ENCODE measurements around the gene PSD. TPM values are rescaled to one million over a fixed set of nuclear protein-coding genes. Genes with fewer than 3 reads are reported as not detected.

Gene PSD
- total RNA-seq, 1 donor from 2014 or later, result 1.4 TPM

DNA sequence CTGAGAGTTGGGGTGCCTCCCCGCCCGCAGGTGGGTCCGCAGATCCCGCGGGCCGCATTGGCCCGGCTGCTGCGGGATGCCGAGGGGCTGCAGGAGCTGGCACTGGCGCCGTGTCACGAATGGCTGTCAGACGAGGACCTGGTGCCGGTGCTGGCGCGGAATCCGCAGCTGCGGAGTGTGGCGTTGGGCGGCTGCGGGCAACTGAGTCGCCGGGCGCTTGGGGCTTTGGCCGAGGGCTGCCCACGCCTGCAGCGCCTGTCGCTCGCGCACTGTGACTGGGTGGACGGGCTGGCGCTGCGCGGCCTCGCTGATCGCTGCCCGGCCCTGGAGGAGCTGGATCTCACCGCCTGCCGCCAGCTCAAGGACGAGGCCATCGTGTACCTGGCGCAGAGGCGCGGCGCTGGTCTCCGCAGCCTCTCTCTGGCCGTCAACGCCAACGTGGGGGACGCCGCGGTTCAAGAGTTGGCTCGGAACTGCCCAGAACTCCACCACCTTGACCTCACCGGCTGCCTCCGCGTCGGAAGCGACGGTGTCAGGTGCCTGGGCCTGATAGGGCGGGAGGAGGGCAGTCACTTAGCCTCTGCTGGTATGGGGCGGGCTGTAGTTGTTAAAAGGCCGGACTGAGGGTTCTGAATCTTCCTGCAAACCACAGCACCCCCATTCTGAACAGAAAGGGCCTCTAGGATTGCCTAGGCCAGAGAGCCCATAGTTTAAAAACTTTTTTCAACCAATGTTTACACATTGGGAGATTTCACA, 3.4 kb upstream of the PSD start:
- intact Hi-C loops (cut with micrococcal nuclease), result loop anchor here (1.0 to 5.0 kb wide), 9 partner anchors 10 to 1700 kb away; partner anchors contain the start of genes ACTR1A, CUEDC2, NFKB2 and PPRC1

- intact Hi-C loops (cut with micrococcal nuclease), result loop anchor here (1.0 to 5.0 kb wide), 8 partner anchors 11 to 1701 kb away; partner anchors contain the start of genes ACTR1A, CUEDC2, NFKB2 and PPRC1
These were observed 2.8 kb upstream of the PSD start for GRCh38 chr10:102421507-102421756.

DNA sequence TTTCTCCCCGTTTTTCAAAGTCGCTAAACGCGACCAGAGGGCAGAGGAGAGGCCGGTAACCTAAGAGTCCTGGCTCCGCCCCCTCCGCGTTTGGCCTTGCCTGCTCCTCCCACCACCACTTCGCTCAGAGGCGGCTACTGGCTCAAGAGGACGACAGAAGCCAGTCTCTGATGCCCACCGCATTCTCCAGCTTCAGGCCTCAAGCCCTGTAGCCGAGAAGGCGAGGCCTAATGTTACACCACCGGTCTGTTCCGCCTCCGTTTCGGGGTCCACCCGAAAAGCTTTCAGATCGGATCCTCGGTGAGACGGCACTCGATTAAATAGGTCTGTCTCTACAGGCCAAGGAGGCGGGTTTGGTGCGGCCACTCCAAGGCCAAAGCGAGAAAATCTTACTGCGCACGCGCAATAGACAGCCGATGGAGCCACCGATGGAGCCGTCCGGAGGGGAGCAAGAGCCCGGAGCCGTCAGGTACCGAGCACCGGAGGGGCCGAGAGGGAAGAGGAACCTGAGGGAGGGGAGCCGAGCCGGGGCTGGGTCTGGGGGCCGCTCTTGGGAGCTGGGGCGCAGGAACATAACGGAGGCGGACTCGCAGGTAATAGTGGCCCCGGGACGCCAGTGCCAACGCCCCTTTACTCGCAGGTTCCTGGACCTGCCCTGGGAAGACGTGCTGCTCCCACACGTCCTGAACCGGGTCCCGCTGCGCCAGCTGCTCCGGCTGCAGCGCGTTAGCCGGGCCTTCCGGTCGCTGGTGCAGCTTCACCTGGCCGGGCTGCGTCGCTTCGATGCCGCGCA, 2.3 kb upstream of the PSD start, which contains the start of gene FBXL15:
FBXL15 (plus strand) TSS at position 123 of the 793 bp plus-strand sequence; CDS start at position 417, 294 bp downstream.
- intact Hi-C loops (cut with micrococcal nuclease), result loop anchor here (1.0 to 5.0 kb wide), 8 partner anchors 11 to 1701 kb away; partner anchors contain the start of genes ACTR1A, CUEDC2, NFKB2 and PPRC1

DNA sequence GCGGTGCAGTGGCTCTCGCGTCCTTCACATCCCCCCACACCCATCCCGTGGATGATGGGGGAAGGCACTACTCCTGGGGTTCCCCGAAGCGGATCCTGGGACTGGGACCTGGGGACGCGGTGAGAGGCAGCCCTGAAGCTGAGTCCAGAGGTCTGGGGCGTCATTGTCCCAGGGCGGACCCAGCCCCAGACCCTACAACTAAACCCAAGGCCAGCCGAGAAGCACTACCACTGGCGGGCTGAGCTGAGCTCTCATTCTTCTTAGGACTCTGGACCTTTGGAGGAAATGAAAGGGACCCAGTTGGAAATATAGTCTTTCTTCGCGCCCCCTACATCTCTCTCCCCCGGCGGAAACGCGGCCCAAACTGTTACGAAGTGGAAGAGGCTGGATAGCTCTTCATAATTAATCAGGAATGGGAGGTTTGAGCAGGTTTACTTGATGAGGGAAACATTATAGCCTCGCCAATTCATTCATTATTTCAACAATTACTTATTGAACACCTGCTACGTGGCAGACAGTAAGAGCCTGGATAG, 1.7 kb upstream of the PSD start:
- intact Hi-C loops (cut with micrococcal nuclease), result loop anchor here (5.0 kb wide), 4 partner anchors 42 to 1702 kb away; partner anchors contain the start of genes PPRC1, SFR1 and TRIM8

DNA sequence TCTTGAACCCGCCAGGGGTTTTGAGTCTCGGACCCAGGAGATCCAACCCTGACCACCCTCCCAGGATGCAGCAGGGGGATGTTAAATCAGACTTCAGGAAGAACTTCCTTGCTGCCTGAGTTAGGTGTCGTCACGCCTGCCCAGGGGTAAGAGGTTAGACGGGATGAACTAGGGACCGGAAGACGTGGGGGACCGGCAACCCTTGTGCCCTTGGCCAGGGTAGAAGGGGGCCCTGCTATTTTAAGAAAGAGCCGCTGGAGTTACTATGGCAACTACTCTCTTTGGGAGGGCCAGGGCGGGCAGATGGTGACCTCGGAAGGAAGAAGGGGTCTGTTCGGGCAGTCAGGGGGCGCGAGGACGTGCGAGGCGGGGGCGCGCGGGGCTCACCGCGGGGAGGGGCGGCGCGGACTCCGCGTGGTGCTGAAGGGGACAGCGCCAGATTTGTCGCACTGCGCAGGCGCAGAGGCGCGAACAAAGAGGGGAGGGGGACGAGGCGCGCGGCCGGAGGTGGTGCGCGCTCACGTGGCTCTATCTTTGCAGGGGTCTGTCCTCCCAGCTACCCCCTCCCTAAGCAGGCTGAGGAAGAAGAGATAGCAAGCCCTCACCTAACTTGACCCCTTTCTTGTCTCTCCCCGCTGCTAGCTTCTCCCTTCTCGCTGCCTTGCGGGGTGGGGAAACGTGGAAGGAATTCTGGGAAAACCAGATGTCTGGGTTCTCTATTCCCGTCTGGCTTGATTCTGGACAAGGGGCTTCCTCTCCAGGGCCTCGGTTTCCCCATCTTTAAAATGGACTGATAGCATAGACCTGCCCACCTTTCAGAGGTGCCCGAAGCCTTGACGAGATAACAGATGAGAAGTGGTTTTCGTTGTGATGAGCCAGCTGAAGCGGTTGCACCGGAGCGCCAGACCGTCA, 940 bp upstream of the PSD start:
- intact Hi-C loops (cut with micrococcal nuclease), result loop anchor here (5.0 kb wide), 4 partner anchors 43 to 1703 kb away; partner anchors contain the start of genes PPRC1, SFR1 and TRIM8

- intact Hi-C loops (cut with micrococcal nuclease), result no loop called here
These were observed 1.9 kb downstream of the PSD start for GRCh38 chr10:102416695-102417094.

- intact Hi-C loops (cut with micrococcal nuclease), result no loop called here
These were observed 2.3 kb downstream of the PSD start for GRCh38 chr10:102416283-102416682.

- intact Hi-C loops (cut with micrococcal nuclease), result no loop called here
These were observed 3.8 kb downstream of the PSD start for GRCh38 chr10:102414749-102415148.

GRCh38 chr10:102413806-102414561, 4.6 kb downstream of the PSD start:
- intact Hi-C loops (cut with micrococcal nuclease), result no loop called here

DNA sequence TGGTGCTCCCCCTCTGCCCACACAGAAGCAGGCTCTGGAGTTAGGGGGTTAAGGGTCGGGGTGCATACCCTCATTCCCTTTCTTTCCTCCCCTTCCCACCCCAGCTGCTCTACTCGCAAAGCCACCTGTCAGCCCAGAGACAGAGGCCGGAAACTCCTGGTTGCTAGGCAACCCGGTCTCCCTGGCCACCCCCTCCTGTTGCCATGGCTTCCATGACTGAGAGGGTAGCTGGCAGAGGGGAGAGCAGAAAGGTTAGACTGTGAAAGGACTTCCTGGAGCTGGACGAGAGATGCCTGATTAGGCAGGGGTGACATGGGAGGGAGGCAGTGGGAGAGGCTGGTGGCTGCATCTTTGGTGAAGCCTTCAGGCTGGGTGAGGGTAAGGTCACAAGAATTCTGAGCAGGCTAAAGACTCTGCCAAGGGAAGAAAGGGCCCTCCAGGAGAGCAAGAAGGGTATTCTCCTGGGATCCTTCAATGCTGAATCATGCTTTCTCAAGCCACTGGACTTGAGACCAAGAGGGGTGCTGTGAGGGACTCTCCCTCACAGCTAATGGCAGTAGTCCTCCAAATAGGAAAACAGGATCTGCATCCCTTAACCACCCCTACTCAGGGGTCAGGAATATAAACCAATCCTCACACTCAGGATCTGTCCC, 5.4 kb downstream of the PSD start:
- intact Hi-C loops (cut with micrococcal nuclease), result no loop called here

DNA sequence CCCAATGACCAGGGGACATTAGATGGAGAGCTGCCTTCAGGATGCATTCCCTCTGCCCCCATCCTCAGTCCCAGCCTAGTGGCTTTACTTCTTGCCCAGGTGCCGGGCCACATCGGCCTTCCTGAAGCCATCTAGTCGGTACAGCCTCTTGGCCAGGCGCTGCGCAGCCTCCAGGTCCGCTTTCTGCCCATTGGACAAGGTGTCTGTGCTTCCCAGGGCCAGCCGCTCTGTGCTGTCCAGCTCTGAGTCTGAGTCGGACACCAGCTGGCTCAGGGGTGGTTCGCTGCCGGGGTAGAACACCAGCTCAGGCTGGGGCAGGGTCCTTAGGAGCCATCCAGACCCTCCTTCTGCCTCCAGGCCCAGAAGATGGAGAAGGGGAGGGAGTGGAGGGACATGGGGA, 6.3 kb downstream of the PSD start:
- intact Hi-C loops (cut with micrococcal nuclease), result no loop called here

DNA sequence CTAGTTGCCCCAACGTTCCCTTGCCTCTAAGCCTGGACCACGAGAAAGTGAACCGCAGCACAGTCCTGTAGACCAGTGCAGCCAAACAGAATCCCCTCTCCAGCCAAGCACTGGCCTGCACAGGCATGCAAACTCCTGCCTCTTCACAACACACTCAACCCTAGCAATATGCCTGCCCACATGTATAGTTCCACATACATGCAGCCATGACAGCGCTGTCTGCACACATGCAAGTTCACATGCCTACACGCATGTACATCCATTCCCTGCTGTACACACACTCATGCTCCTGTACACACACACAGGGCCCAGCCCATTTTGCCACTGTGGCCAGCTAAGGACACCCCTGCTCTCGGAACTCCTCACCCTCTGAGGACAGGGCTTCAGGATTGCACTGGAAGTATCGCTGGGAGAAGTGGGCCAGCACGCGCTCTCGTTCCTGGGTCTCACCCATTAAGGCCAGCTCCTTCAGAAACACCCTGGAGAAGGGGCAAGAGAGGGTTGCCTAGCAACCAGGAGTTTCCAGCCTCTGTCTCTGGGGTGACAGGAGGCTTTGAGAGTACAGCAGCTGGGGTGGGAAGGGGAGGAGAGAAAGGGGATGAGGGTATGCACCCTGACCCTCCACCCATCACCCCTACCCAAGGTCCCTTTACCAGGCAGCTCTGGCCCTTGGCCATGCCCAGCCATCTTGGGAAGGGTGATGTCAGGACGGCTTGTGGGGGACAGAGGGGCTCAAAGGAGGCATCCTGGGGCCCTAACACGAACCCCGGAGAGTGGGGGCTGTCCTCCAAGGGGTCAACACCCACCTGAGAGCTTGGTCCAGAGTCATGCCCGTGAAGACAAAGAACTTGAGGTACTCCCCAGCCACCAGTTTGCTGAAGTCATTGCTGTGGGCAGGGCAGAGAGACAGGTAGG, 7.0 kb downstream of the PSD start:
- intact Hi-C loops (cut with micrococcal nuclease), result no loop called here

GRCh38 chr10:102410429-102411073, 8.0 kb downstream of the PSD start:
- intact Hi-C loops (cut with micrococcal nuclease), result no loop called here

GRCh38 chr10:102409604-102410428, 8.8 kb downstream of the PSD start:
- intact Hi-C loops (cut with micrococcal nuclease), result loop anchor here (2.0 kb wide), 1 partner anchor 15 kb away; the partner anchor contains the start of gene NFKB2

GRCh38 chr10:102408728-102409603, 9.6 kb downstream of the PSD start:
- intact Hi-C loops (cut with micrococcal nuclease), result loop anchor here (2.0 kb wide), 1 partner anchor 14 kb away; the partner anchor contains the start of gene NFKB2
